GM19025 (cell line): ENCODE data around the gene PTPRK.

Experiments
- ATAC-seq: cut with Tn5 transposase; IDR thresholded peaks from one replicate; pipeline ENCODE4 v1.9.1; 2021; ENCODE audit warnings: mild to moderate bottlenecking, low read depth, moderate library complexity; ENCODE audit not compliant: unreplicated experiment

PTPRK gene

GRCh38 chr6:128358244-128358776 is 162.1 kb downstream of the PTPRK start:
- ATAC-seq, result no peak

- no peak for ATAC-seq
These were observed 162.8 kb downstream of the PTPRK start for GRCh38 chr6:128357392-128358130.

- no peak for ATAC-seq
These were observed 168.0 kb downstream of the PTPRK start for GRCh38 chr6:128352366-128352765.

GRCh38 chr6:128351255-128351514 is 169.2 kb downstream of the PTPRK start:
- no peak for ATAC-seq

GRCh38 chr6:128350416-128351254 is 169.8 kb downstream of the PTPRK start:
- ATAC-seq, result no peak

GRCh38 chr6:128347123-128347522 is 173.3 kb downstream of the PTPRK start:
- ATAC-seq, result no peak

GRCh38 chr6:128346569-128346968 is 173.8 kb downstream of the PTPRK start:
- no peak for ATAC-seq

- ATAC-seq, result no peak
These were observed 175.1 kb downstream of the PTPRK start for GRCh38 chr6:128345278-128345677.

GRCh38 chr6:128343706-128344105 is 176.7 kb downstream of the PTPRK start:
- no peak for ATAC-seq

GRCh38 chr6:128339635-128340450 is 180.6 kb downstream of the PTPRK start:
- ATAC-seq, result no peak

GRCh38 chr6:128337619-128338018 is 182.8 kb downstream of the PTPRK start:
- no peak for ATAC-seq

- ATAC-seq, result no peak
These were observed 183.8 kb downstream of the PTPRK start for GRCh38 chr6:128336436-128337095.

GRCh38 chr6:128335963-128336362 is 184.4 kb downstream of the PTPRK start:
- ATAC-seq, result no peak

- no peak for ATAC-seq
These were observed 186.7 kb downstream of the PTPRK start for GRCh38 chr6:128333581-128334223.

- peak; percentile 58 for ATAC-seq
These were observed 192.5 kb downstream of the PTPRK start for GRCh38 chr6:128327890-128328289.

GRCh38 chr6:128323011-128323410 is 197.4 kb downstream of the PTPRK start:
- no peak for ATAC-seq

- no peak for ATAC-seq
These were observed 200.5 kb downstream of the PTPRK start for GRCh38 chr6:128319946-128320345.

- ATAC-seq, result no peak
These were observed 201.2 kb downstream of the PTPRK start for GRCh38 chr6:128319157-128319556.

GRCh38 chr6:128316258-128316929 is 204.0 kb downstream of the PTPRK start:
- ATAC-seq, result no peak
